Measurements from ENCODE around the gene UGT1A8.

Gene UGT1A8

DNA sequence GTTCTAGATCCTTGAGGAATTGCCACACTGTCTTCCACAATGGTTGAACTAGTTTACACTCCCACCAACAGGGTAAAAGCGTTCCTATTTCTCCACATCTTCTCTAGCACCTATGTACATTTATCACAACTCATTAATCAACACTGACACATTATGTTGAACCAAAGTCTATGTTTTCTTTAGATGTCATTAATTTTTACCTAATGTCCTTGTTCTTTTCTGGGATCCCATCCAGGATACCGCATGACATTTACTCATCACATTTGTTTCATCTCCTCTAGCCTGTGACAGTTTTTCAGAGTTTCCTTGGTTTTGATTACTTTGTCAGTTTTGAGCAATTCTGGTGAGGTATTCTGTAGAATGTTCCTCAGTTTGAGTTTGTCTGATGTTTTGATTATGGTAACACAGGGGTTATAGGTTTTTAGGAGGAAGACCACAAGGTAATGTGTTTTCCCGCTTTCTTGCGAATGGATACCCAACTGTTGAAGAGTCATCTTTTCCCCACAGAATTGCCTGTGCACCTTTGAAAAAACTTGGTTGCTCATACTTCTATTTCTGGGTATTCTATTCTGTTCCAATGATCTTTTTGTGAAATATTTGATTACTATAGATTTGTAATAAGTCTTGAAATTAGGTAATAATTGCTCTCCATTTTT lies 51.3 kb downstream of the UGT1A8 start:
- H3K27ac ChIP-seq (ENCODE audit: low read depth, low read length, severe bottlenecking): no peak overlapping the region
- no peak overlapping the region for H3K4me3 ChIP-seq (ENCODE audit: extremely low read depth, insufficient read depth, low read length, poor library complexity, severe bottlenecking)
- H3K36me3 ChIP-seq (ENCODE audit: control insufficient read depth, insufficient read depth, low read length): no peaks in the 10 kb centered on the region
- H3K9me3 ChIP-seq (ENCODE audit: control insufficient read depth, low read length): no peaks in the 10 kb centered on the region
- WGBS, 2 experiments (ENCODE audit: insufficient coverage in 2 of 2): 94 to 96% methylated on average over 3 of the region's 4 CpGs
- H3K4me1 ChIP-seq (ENCODE audit: control insufficient read depth, insufficient read depth, low read length, poor library complexity, severe bottlenecking): no peaks in the 10 kb centered on the region

DNA sequence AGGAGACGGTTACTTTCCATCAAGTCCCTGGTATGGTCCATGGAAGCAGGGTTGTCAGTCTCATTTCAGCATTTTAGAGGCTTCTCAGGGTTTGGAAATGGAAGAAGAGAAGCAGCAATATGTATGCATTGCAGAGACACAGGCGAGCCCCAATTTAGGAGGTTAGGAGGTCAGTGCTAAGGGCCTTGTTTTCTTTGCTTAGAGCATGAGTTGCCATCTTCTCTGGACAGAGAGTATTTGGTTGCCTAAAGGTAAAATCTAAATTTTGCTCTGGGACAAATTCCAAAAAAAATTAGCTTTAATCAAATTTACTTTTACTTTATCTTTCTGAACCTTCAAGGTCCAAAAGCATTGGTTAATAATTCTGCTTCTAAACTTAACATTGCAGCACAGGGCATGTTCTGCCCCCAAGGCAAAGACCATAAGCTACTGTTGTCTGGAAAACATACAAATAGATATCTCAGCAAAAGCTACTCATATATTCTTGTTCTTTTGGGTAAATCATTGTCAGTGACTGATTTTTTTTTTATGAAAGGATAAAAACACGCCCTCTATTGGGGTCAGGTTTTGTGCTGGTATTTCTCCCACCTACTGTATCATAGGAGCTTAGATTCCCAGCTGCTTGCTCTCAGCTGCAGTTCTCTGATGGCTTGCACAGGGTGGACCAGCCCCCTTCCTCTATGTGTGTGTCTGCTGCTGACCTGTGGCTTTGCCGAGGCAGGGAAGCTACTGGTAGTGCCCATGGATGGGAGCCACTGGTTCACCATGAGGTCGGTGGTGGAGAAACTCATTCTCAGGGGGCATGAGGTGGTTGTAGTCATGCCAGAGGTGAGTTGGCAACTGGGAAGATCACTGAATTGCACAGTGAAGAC lies 54.1 kb downstream of the UGT1A8 start, which contains the start of gene UGT1A9:
TSS of gene UGT1A9 (plus strand) at position 609 of the 872 bp plus-strand sequence. CDS start at position 646, 37 bp downstream.
- Histone ChIP-seq H3K36me3 (ENCODE audit: control insufficient read depth, insufficient read depth, low read length) (no peaks in the 10 kb centered on the region), H3K9me3 (ENCODE audit: control insufficient read depth, low read length) (no peaks in the 10 kb centered on the region), H3K27ac (ENCODE audit: low read depth, low read length, severe bottlenecking) (no peak within 1 kb of the TSS), H3K4me1 (ENCODE audit: control insufficient read depth, insufficient read depth, low read length, poor library complexity, severe bottlenecking) (no peaks in the 10 kb centered on the region), H3K4me3 (ENCODE audit: extremely low read depth, insufficient read depth, low read length, poor library complexity, severe bottlenecking) (no peak within 1 kb of the TSS)
- 70 to 91% methylated on average over 2 to 3 of the region's 5 CpGs for WGBS, 2 experiments (ENCODE audit: insufficient coverage in 2 of 2)

DNA sequence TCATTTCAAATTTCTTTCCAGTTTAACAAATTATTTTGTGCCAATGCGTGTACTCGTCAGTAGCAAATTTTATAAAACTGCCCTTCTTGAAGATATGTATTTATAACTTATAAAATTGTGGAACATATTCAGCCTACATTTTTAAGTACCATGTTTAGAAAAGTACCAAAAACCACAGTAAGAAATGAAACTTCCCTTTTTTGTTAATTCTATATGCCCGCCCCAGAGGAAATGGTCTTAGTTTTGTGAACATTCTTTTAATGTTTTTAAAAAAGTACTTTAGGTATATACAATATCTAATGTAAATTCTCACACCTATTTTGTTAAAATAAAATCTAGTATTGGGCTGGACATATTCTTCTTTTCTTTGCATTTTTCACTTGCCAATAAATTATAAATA lies 55.5 kb downstream of the UGT1A8 start:
- no peak overlapping the region for H3K4me3 ChIP-seq (ENCODE audit: extremely low read depth, insufficient read depth, low read length, poor library complexity, severe bottlenecking)
- no peaks in the 10 kb centered on the region for H3K4me1 ChIP-seq (ENCODE audit: control insufficient read depth, insufficient read depth, low read length, poor library complexity, severe bottlenecking)
- no peak overlapping the region for H3K27ac ChIP-seq (ENCODE audit: low read depth, low read length, severe bottlenecking)
- H3K36me3 ChIP-seq (ENCODE audit: control insufficient read depth, insufficient read depth, low read length): no peaks in the 10 kb centered on the region
- no peaks in the 10 kb centered on the region for H3K9me3 ChIP-seq (ENCODE audit: control insufficient read depth, low read length)
- no CpG with 5 or more reads among the region's 3 CpGs for WGBS, 2 experiments (ENCODE audit: insufficient coverage in 2 of 2)

DNA sequence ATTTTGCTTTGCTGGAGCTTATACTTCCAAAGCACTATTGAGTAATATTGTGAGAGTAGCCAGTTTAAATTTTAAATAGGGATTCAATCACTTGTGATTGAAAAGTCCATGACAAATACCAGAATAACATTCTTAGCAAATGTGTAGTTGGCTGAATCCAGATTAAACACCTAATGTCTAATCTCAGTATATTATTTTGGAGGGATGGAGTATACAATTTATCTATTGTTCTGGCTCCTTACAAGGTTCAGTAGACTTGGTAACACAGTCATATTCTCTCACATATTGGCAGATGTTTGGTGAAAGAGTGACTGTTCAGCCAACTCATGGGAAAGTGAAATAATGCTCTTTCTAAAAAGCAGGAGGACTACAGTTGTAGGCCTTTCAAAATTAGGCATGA lies 56.5 kb downstream of the UGT1A8 start:
- H3K27ac ChIP-seq (ENCODE audit: low read depth, low read length, severe bottlenecking): no peak overlapping the region
- H3K4me1 ChIP-seq (ENCODE audit: control insufficient read depth, insufficient read depth, low read length, poor library complexity, severe bottlenecking): no peaks in the 10 kb centered on the region
- H3K4me3 ChIP-seq (ENCODE audit: extremely low read depth, insufficient read depth, low read length, poor library complexity, severe bottlenecking): no peak overlapping the region
- no peaks in the 10 kb centered on the region for H3K9me3 ChIP-seq (ENCODE audit: control insufficient read depth, low read length)
- no peaks in the 10 kb centered on the region for H3K36me3 ChIP-seq (ENCODE audit: control insufficient read depth, insufficient read depth, low read length)

DNA sequence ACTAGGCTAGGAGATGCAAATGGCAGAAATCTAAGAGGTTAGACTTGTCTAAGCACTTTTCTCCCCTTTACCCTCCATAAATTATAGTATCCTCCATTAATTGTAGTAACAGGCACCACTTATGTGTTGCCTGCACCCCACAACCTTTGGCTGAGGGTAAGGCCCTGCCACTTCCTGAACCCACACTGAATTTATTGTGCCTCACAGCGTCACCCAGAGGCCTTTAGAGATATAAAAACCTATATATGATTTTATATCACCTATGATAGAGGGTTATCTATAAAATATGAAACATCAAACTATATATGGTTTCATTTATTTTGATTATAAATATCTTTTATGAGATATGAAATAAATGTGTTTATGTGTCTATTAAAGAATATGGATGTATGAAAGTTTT lies 56.9 kb downstream of the UGT1A8 start:
- Histone ChIP-seq H3K36me3 (ENCODE audit: control insufficient read depth, insufficient read depth, low read length) (no peaks in the 10 kb centered on the region), H3K4me1 (ENCODE audit: control insufficient read depth, insufficient read depth, low read length, poor library complexity, severe bottlenecking) (no peaks in the 10 kb centered on the region)
- no CpG with 5 or more reads among the region's 1 CpG for WGBS, 2 experiments (ENCODE audit: insufficient coverage in 2 of 2)

DNA sequence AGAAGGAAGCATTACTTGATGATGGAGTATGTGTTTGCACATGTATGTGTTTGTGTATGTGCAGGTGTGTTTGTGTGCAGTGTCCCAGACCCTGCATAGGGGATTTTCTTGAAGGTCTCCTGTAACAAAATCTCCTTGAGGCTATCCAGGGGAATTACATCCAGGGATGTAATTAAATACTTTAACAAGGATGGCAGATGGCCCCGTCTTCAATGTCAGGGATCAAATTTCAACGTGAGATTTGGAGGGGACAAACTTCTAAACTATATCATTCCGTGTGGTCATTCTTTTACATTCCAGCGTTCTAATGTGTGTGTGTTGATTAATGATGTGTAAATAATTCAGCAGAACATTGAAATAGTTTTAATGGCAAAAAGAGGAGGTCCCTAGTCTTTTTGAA lies 57.6 kb downstream of the UGT1A8 start:
- 62 to 86% methylated on average over 1 to 3 of the region's 4 CpGs for WGBS, 2 experiments (ENCODE audit: insufficient coverage in 2 of 2)
- H3K4me3 ChIP-seq (ENCODE audit: extremely low read depth, insufficient read depth, low read length, poor library complexity, severe bottlenecking): no peak overlapping the region

More for the DNA sequence above, 56.9 kb downstream of the UGT1A8 start:
- no peaks in the 10 kb centered on the region for H3K9me3 ChIP-seq (ENCODE audit: control insufficient read depth, low read length)
- H3K4me3 ChIP-seq (ENCODE audit: extremely low read depth, insufficient read depth, low read length, poor library complexity, severe bottlenecking): no peak overlapping the region
- no peak overlapping the region for H3K27ac ChIP-seq (ENCODE audit: low read depth, low read length, severe bottlenecking)

DNA sequence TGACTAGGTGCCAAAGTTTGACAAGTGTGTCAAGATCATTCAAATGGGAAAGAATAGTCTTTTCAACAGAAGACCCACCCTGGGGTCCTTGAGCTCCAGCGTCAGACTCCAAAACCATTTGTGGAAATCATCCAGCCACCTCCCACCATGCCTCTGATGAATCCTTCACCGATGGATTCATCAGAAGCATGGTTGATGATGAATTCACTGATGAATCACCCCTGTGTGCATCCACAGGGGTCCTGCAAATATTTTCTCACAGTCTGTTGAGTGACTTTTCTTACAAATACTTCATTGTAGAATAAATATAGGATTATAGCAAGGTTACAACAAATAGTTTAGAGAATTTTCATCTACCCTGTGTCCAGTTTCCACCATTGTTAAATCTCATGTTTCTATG lies 58.6 kb downstream of the UGT1A8 start:
- H3K27ac ChIP-seq (ENCODE audit: low read depth, low read length, severe bottlenecking): no peak overlapping the region

More for the DNA sequence above, 57.6 kb downstream of the UGT1A8 start:
- no peaks in the 10 kb centered on the region for H3K9me3 ChIP-seq (ENCODE audit: control insufficient read depth, low read length)
- H3K36me3 ChIP-seq (ENCODE audit: control insufficient read depth, insufficient read depth, low read length): no peaks in the 10 kb centered on the region
- H3K27ac ChIP-seq (ENCODE audit: low read depth, low read length, severe bottlenecking): no peak overlapping the region
- no peaks in the 10 kb centered on the region for H3K4me1 ChIP-seq (ENCODE audit: control insufficient read depth, insufficient read depth, low read length, poor library complexity, severe bottlenecking)

DNA sequence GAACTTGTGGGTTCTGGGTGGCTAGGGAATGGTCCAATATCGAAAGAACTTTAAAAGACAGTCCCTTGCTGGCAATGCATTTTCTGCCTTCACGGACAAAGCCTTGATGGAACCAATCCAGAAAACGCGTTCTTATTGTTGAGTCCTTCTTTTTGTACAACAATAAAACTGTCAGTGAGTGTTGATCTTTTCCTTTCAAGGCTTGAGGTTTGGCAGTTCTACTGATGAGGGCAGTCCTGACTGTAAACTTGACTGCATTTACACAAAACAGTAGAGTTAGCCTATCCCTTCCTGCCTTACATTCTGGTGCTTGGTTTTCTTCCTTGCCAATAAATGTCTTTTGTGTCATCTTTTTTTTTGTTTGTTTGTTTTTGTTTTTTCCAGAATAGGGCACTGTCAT lies 61.8 kb downstream of the UGT1A8 start:
- 83 to 90% methylated on average over 3 to 4 of the region's 4 CpGs for WGBS, 2 experiments (ENCODE audit: insufficient coverage in 2 of 2)
- Histone ChIP-seq H3K36me3 (ENCODE audit: control insufficient read depth, insufficient read depth, low read length) (no peaks in the 10 kb centered on the region), H3K4me3 (ENCODE audit: extremely low read depth, insufficient read depth, low read length, poor library complexity, severe bottlenecking) (no peak overlapping the region), H3K4me1 (ENCODE audit: control insufficient read depth, insufficient read depth, low read length, poor library complexity, severe bottlenecking) (no peaks in the 10 kb centered on the region), H3K9me3 (ENCODE audit: control insufficient read depth, low read length) (no peaks in the 10 kb centered on the region), H3K27ac (ENCODE audit: low read depth, low read length, severe bottlenecking) (no peak overlapping the region)

More for the DNA sequence above, 58.6 kb downstream of the UGT1A8 start:
- Histone ChIP-seq H3K4me3 (ENCODE audit: extremely low read depth, insufficient read depth, low read length, poor library complexity, severe bottlenecking) (no peak overlapping the region), H3K36me3 (ENCODE audit: control insufficient read depth, insufficient read depth, low read length) (no peaks in the 10 kb centered on the region), H3K4me1 (ENCODE audit: control insufficient read depth, insufficient read depth, low read length, poor library complexity, severe bottlenecking) (no peaks in the 10 kb centered on the region), H3K9me3 (ENCODE audit: control insufficient read depth, low read length) (no peaks in the 10 kb centered on the region)
- WGBS, 2 experiments (ENCODE audit: insufficient coverage in 2 of 2): 83 to 94% methylated on average over 1 to 2 of the region's 2 CpGs

DNA sequence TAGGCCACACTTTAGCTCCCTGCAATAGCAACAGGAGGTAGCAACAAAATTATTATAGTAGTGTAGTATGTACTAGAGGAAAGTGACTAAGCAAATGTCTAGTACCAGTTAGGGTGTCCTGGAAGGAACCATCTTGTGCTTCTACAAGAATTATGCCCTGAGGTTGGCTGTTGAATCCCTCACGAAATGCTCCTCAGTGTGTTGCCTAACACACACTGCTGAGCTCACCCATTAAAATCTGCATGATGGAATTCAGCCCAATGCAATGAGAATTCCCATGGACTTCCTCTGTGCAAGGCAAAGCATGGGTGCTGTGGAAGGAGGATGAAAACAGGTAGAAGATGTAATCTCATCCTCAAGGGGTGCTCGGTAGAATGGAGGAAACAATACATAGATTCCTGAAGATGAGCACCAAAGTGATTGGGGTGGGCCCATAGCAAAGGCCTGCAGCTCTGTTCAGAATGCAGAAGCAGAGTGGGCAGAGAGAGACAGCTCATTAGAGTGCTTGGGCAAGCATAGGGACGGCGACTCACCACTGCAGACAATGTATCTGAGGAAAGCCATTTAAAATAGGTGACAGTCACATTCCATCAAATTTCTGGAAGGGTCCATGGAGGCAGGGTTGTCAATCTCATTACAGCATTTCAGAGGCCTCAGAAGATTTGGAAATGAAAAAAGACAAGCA lies 63.1 kb downstream of the UGT1A8 start:
- H3K27ac ChIP-seq (ENCODE audit: low read depth, low read length, severe bottlenecking): no peak overlapping the region
- WGBS, 2 experiments (ENCODE audit: insufficient coverage in 2 of 2): 66 to 88% methylated on average over 3 of the region's 4 CpGs
- no peaks in the 10 kb centered on the region for H3K36me3 ChIP-seq (ENCODE audit: control insufficient read depth, insufficient read depth, low read length)
- H3K4me3 ChIP-seq (ENCODE audit: extremely low read depth, insufficient read depth, low read length, poor library complexity, severe bottlenecking): no peak overlapping the region
- H3K9me3 ChIP-seq (ENCODE audit: control insufficient read depth, low read length): no peaks in the 10 kb centered on the region
- H3K4me1 ChIP-seq (ENCODE audit: control insufficient read depth, insufficient read depth, low read length, poor library complexity, severe bottlenecking): no peaks in the 10 kb centered on the region

DNA sequence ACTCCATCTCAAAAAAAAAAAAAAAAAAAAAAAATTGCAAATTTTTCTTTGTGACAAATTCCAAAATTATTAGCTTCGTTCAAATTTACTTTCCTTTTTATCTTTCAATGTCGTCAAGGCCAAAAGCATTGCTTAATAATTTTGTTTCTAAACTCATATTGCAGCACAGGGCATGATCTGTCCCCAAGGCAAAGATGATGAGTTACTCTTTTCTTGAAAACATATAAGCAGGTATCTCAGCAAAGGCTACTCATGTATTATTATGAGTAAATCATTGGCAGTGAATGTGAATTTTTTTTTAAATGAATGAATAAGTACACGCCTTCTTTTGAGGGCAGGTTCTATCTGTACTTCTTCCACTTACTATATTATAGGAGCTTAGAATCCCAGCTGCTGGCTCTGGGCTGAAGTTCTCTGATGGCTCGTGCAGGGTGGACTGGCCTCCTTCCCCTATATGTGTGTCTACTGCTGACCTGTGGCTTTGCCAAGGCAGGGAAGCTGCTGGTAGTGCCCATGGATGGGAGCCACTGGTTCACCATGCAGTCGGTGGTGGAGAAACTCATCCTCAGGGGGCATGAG lies 64.2 kb downstream of the UGT1A8 start, which contains the start of gene UGT1A7:
TSS of gene UGT1A7 (plus strand) at position 381 of the 579 bp plus-strand sequence. CDS start at position 418, 37 bp downstream.
- Histone ChIP-seq H3K36me3 (ENCODE audit: control insufficient read depth, insufficient read depth, low read length) (no peaks in the 10 kb centered on the region), H3K9me3 (ENCODE audit: control insufficient read depth, low read length) (no peaks in the 10 kb centered on the region), H3K4me3 (ENCODE audit: extremely low read depth, insufficient read depth, low read length, poor library complexity, severe bottlenecking) (no peak within 1 kb of the TSS), H3K4me1 (ENCODE audit: control insufficient read depth, insufficient read depth, low read length, poor library complexity, severe bottlenecking) (no peaks in the 10 kb centered on the region), H3K27ac (ENCODE audit: low read depth, low read length, severe bottlenecking) (no peak within 1 kb of the TSS)
- WGBS, 2 experiments (ENCODE audit: insufficient coverage in 2 of 2): 80 to 90% methylated on average over 1 to 2 of the region's 5 CpGs
